Measurements from ENCODE around the gene CCDC69. TPM values are rescaled to one million over a fixed set of nuclear protein-coding genes. Genes with fewer than 3 reads are reported as not detected.

Gene CCDC69
- total RNA-seq, 1 donor from 2014 or later: 3.4 TPM

DNA sequence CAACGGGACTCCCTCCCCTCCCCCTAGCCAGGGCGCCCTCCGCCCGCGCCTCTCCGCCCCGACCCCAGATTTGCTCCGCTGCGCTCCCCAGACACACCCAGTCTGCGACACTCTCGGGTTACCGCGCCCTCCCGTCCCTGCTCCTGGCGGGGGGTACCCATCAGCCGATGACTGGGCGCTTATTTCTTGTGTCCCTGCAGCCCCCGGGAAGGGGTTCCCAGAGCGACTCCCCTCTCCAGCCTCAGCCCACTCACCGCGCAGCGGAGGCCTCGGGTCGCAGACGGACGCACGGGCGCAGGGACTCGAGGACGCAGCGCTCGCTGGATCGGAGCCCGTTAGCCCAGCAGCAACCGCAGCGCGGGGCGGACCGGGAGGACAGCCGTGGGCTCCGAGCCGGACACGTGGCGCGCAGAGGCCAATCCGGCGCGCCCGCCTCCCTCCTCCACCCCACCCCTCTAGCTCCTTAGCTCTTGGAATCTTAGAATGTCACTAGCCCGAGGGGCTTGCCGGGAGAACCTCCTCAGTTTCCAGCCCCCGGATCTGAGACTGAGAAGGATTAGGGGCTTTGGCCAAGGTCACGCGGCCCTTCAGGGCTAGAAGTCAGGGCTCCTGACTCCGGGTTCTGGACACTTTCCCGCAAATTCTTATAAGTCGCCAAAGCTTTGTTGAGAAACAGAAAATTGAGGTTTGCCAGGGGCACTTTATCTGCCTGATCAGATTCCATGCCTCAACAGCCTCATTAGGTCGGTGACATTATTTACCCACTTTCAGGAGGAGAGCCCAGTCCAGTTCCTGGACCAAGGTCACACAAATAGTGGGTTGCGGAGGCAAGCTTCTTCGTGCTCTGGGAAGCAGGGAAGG, 66.2 kb downstream of the CCDC69 start, which contains the start of gene ANXA6:
TSS of gene ANXA6 (minus strand) at position 354 of the 861 bp plus-strand sequence. CDS start 9,878 bp downstream, outside the sequence.
- DNase-seq (ENCODE audit: low read depth): no peak
- peak within 1 kb of the TSS; percentile 87 for H3K4me3 ChIP-seq (ENCODE audit: low read depth, low read length)
- TF ChIP-seq, protein P1, sequence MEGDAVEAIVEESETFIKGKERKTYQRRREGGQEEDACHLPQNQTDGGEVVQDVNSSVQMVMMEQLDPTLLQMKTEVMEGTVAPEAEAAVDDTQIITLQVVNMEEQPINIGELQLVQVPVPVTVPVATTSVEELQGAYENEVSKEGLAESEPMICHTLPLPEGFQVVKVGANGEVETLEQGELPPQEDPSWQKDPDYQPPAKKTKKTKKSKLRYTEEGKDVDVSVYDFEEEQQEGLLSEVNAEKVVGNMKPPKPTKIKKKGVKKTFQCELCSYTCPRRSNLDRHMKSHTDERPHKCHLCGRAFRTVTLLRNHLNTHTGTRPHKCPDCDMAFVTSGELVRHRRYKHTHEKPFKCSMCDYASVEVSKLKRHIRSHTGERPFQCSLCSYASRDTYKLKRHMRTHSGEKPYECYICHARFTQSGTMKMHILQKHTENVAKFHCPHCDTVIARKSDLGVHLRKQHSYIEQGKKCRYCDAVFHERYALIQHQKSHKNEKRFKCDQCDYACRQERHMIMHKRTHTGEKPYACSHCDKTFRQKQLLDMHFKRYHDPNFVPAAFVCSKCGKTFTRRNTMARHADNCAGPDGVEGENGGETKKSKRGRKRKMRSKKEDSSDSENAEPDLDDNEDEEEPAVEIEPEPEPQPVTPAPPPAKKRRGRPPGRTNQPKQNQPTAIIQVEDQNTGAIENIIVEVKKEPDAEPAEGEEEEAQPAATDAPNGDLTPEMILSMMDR (conservative IDR thresholded peaks at IDR 0.05; ENCODE audit: low read depth, low read length): no peak

DNA sequence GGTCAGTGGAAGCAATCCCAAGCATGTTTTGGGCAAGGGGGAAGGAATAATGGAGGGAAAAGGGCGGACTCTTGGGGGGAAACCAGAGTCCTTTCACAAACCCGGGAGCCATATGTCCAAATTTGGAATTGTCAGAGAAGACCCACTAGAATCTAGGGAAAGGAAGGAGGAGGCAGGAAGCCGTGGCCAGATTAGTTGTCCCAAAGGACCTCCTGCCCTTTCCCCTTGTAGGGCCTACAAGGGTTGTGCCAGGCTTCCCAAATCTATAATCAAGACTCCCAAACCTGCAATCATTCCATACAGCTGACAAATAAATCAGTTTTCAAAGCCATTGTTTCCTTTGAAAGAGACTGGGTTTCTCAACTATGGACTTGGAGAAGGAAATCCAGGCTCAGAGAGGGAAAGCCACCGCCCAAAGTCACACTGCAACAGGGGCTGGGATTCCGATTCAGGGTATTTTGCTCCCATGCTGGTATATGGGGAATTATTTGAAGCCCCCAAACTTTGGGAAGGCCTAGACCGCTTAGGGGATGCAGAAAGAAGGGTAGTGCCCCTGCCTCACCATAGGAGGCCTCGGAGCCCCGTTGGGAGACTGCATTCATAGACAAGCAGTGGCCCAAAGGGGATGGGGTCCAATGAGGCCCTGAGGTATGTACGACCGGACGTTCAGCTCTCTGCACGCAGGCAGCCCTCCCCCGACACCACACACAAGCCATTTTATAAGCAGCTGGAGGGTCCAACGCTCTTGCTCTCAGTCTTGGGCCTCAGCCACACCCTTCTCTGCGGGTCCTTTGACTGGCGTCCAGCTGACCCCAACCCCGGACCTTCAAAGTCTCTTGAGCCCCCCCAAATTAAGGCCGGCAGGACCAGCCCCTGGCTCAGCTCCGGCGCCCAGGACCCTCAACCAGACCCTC, 67.1 kb downstream of the CCDC69 start:
- TF ChIP-seq, protein P1 (conservative IDR thresholded peaks at IDR 0.05; ENCODE audit: low read depth, low read length): no peak
- H3K4me3 ChIP-seq (ENCODE audit: low read depth, low read length): peak overlapping the region; percentile 87
- DNase-seq (ENCODE audit: low read depth): no peak

DNA sequence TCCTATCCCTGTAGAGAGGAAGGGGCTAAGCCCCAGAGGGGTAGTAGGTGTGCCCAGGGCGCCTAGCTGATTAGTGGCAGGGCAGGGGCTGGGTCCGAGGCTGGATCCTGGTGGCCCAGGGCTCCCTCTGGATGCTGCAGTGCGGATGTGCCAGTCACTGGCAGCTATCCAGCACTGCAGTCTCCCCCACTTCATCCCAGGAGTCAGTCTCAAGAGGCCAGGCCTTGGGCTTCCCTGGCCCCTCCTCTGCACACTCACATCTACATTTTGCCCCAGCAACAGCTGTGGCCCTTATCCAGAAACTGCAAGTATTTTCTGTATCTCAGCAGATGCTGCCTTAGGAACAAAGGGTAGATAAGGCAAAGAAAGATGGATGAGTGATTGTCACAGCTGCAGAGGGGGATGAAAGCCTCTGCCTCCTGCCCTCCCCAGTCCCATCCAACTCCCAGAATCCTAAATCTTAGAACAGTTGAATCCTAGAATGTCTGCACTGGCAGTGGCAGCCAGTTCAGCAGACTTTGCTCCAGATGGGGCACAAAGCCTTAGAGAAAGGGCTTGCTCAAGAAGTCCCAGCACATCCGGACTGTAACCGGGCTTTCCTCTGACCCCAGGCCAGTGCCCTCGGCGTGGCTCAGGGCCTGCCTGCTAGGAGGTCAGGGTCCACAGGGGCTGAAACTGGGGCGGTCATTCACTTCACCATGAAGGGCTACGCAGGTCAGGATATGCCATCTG, 68.0 kb downstream of the CCDC69 start:
- TF ChIP-seq, protein P1 (conservative IDR thresholded peaks at IDR 0.05; ENCODE audit: low read depth, low read length): no peak
- DNase-seq (ENCODE audit: low read depth): no peak
- H3K4me3 ChIP-seq (ENCODE audit: low read depth, low read length): peak overlapping the region; percentile 87

DNA sequence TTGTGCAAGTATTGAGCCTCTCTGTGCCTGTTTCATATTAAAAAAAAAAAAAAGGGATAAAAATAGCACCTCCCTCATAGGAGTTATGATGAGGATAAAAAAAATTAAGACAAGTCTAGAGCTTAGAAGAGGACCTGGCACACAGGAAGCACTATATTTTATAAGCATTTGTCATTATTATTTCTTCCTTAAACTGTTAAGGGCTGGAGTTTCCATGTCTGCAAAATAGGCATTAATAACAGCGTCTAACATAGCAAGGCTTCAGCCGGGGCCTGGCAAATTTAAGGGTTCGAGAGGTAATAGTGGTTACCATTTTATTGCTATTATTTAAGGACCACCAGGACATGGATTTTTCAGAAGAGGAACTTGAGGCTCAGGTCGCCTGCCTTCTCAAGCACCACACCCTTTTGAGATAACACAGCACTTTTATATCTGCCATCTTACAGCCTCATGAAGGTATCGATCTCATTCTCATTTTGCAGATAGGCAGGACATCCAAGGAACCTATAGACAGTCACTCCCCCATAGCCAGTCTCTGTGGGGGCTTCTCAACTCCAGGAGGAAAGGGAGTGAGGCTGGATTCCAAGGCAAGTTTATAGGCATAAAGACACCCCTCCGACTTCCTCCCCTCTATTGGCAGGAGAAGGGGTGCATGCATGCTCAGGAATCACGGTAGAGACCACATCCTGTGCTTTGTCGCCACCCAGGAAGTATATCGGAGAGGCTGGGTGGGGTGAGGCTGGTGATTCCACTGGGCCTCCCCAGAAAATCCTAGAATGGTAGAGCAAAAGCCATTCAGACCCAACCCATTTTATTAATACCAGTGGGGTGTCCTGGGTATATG, 68.7 kb downstream of the CCDC69 start:
- H3K4me3 ChIP-seq (ENCODE audit: low read depth, low read length): peak overlapping the region; percentile 9
- TF ChIP-seq, protein P1 (conservative IDR thresholded peaks at IDR 0.05; ENCODE audit: low read depth, low read length): no peak
- no peak for DNase-seq (ENCODE audit: low read depth)

DNA sequence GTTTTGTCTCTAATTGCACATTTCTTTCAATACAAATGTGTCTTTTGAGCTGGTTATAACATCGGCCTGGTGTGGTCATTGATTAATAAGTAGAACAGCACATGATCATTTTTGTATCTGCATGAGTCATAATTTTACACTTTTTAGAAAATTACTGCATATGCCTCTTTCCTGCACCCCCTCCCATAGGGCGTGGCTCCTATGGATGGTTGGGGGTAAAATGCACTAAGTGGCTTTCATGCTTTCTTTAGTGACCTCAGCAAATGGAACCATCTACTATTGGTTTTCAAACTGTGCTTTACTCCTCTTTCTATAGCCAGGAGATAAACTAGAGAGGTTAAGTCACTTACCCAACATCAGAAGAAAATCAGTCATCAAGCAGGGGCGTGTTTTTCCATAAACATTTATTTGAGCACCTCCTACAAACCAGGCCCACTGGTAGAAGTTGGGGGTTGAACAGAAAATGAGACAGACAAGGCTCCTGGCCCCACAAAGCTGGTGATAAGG, 70.1 kb downstream of the CCDC69 start:
- TF ChIP-seq, protein P1 (conservative IDR thresholded peaks at IDR 0.05; ENCODE audit: low read depth, low read length): no peak

More for the DNA sequence above, 70.1 kb downstream of the CCDC69 start:
- no peak overlapping the region for H3K4me3 ChIP-seq (ENCODE audit: low read depth, low read length)
- no peak for DNase-seq (ENCODE audit: low read depth)

Data from epithelial cell of proximal tubule (primary cell).